ENCODE measurements around the gene XXYLT1.

DNA sequence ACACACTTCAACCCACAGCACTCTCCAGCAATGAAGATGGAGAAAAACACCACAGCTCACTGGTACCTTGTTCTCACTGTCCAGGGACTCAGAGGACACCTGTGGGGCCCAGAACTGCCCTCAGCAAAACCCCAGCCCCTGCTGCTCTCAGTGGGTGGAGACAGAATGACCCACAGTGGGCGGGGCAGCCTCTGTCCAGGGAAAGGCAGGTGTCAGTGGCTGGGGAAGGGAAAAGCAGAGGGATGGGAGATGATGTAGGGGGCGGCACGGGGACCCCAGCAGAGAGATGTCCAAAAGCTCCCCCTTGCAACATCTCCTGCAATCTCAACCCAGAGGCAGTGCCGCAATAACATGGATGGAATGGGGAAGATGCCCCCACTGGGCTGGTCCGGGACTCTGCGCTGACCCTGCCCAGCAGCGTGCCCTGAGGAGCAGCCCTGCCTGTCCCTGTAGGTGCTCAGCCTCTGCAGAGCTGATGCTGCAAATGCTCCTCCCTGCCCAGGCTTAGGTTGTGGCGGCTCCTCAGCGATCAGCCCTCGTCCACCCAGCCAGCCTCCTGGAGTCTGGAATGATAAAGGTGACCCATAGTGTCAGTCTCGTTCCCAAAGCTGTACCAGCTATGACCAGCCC is 193.9 kb downstream of the XXYLT1 start:
- TF ChIP-seq, protein P1, sequence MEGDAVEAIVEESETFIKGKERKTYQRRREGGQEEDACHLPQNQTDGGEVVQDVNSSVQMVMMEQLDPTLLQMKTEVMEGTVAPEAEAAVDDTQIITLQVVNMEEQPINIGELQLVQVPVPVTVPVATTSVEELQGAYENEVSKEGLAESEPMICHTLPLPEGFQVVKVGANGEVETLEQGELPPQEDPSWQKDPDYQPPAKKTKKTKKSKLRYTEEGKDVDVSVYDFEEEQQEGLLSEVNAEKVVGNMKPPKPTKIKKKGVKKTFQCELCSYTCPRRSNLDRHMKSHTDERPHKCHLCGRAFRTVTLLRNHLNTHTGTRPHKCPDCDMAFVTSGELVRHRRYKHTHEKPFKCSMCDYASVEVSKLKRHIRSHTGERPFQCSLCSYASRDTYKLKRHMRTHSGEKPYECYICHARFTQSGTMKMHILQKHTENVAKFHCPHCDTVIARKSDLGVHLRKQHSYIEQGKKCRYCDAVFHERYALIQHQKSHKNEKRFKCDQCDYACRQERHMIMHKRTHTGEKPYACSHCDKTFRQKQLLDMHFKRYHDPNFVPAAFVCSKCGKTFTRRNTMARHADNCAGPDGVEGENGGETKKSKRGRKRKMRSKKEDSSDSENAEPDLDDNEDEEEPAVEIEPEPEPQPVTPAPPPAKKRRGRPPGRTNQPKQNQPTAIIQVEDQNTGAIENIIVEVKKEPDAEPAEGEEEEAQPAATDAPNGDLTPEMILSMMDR (IDR thresholded peaks at IDR 0.05; ENCODE audit: insufficient read depth, low read length, poor library complexity, severe bottlenecking) = no peak
- TF ChIP-seq EZH2phosphoT487 (conservative IDR thresholded peaks at IDR 0.05; ENCODE audit: low read length) = no peak

Data from SU-DHL-6 (cell line).